ENCODE measurements around the gene ATP5MG. TPM values are rescaled to one million over a fixed set of nuclear protein-coding genes. Genes with fewer than 3 reads are reported as not detected.

The ATP5MG gene
- total and polyA plus RNA-seq, 2 donors (not counting 1 experiment from before 2014, with no cell fraction given), result 118 to 142 TPM

DNA sequence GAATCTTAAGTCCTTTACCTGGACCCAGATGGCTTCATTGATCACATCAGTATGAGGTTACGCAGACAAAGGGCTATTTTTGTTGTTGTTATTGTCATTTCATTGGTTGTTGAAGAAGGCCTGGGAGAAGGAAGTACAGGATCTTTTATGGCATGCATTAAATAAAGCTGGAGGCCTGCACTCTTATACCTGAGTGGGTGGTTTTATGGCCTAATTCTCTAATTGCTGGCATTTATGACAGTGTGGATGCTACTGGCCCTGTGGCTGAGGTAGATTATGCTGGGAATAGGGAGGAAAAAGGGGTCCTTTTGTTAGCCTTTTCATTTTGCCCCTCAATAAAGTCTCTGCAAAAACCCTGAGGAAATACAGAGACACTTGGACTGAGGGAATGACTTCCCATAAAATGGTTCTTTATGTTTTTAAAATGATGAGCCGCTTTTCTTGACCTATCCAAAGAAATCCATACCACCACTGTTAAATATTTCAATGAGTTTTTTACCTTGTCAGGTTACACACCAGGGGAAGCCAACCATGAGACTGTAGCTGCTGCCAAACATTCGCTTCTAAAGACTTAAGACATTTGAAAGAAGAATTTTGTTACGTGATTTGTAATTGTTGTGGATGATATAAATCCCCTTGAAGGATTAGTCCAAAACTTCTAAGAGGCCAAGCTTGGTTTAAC, 41.6 kb downstream of the ATP5MG start:
- H3K4me1 Mint-ChIP-seq, result peaks cover 84% of the 10 kb centered on the region
- ChIA-PET POLR2A (interaction anchor here (0.6 to 0.9 kb wide), 2 partner anchors 8 to 51 kb away, joined by 4 to 7 read pairs; no protein-coding TSS in a partner anchor), CTCF (interaction anchor here (1.0 to 2.2 kb wide), 3 partner anchors 7 to 204 kb away, joined by 3 to 7 read pairs (median 4); partner anchors contain the start of gene KMT2A)
- DNase-seq (no peak), ATAC-seq (ENCODE audit: low read depth) (no peak)
- Histone ChIP-seq H3K79me2 (ENCODE audit: control insufficient read depth, insufficient read depth, low read length) (peaks cover 99% of the 10 kb centered on the region), H3K27me3 (replicated peaks in 1 of 4; ENCODE audit: control extremely low read depth in 1 of 4, control insufficient read depth in 3 of 4, insufficient read depth in 4 of 4, low read length in 3 of 4) (no peaks in the 10 kb centered on the region), H3K4me2 (replicated peaks; ENCODE audit: low read depth, low read length, poor library complexity, severe bottlenecking) (peak overlapping the region; percentile 23), H3K9ac (ENCODE audit: low read length) (no peak overlapping the region), H3K9me3 (ENCODE audit: control extremely low read depth in 1 of 3, control insufficient read depth in 2 of 3, insufficient read depth in 1 of 3, low read length in 2 of 3) (no peaks in the 10 kb centered on the region), H3K4me3 (ENCODE audit: control extremely low read depth in 1 of 5, extremely low read depth in 1 of 5, insufficient read depth in 1 of 5, low read depth in 2 of 5, low read length in 4 of 5) (no peak overlapping the region), H2AFZ (ENCODE audit: insufficient read depth, low read depth, low read length, poor library complexity, severe bottlenecking) (no peak overlapping the region), H3K27ac (ENCODE audit: low read length in 2 of 2) (peak overlapping the region in 1 of 2 donors; percentile 94), H3K4me1 (ENCODE audit: control insufficient read depth in 2 of 2, insufficient read depth in 2 of 2, low read length in 2 of 2) (peaks cover 37 to 54% of the 10 kb centered on the region in 2 donors), H4K20me1 (ENCODE audit: control insufficient read depth, insufficient read depth, low read length, poor library complexity, severe bottlenecking) (peaks cover 96% of the 10 kb centered on the region), H3K36me3 (replicated peaks in 1 of 2; ENCODE audit: control extremely low read depth in 1 of 2, control insufficient read depth in 1 of 2, extremely low read depth in 1 of 2, insufficient read depth in 2 of 2, low read length in 1 of 2) (peaks cover 0 to 11% of the 10 kb centered on the region in 2 experiments)
- intact Hi-C loops (cut with micrococcal nuclease), result loop anchor here (1.0 kb wide), 1 partner anchor 8 kb away; no protein-coding TSS in a partner anchor
- peak overlapping the region; percentile 63 for H3K4me3 Mint-ChIP-seq
- no peaks in the 10 kb centered on the region for H3K27me3 Mint-ChIP-seq
- H3K9me3 Mint-ChIP-seq (ENCODE audit: insufficient read depth), result no peaks in the 10 kb centered on the region
- TF ChIP-seq EZH2 (IDR thresholded peaks at IDR 0.05; ENCODE audit: borderline replicate concordance, insufficient read depth, low read depth, low read length, poor library complexity, severe bottlenecking), result no peak
- TF ChIP-seq, protein P1, sequence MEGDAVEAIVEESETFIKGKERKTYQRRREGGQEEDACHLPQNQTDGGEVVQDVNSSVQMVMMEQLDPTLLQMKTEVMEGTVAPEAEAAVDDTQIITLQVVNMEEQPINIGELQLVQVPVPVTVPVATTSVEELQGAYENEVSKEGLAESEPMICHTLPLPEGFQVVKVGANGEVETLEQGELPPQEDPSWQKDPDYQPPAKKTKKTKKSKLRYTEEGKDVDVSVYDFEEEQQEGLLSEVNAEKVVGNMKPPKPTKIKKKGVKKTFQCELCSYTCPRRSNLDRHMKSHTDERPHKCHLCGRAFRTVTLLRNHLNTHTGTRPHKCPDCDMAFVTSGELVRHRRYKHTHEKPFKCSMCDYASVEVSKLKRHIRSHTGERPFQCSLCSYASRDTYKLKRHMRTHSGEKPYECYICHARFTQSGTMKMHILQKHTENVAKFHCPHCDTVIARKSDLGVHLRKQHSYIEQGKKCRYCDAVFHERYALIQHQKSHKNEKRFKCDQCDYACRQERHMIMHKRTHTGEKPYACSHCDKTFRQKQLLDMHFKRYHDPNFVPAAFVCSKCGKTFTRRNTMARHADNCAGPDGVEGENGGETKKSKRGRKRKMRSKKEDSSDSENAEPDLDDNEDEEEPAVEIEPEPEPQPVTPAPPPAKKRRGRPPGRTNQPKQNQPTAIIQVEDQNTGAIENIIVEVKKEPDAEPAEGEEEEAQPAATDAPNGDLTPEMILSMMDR (IDR thresholded peaks at IDR 0.05), result no peak
- 90% methylated on average over 1 of the region's 4 CpGs for WGBS (ENCODE audit: insufficient coverage)
- H3K27ac Mint-ChIP-seq, result peak overlapping the region; percentile 73
